Activated CD4-positive, CD25-positive, alpha-beta regulatory T cell treated with anti-CD3 and anti-CD28 coated beads, Interleukin-2, amount 50 U/mL, for 72 hours (primary cell): Measurements from ENCODE around the gene LRCH2.
"Not testable (repeated sequence)": the region's sequence is repeated elsewhere in the genome, so short reads cannot be mapped to it uniquely, and the experiment has no call there.

Experiments
- DNase-seq: peaks from one replicate; pipeline ENCODE4 v3.0.0; 2021

The LRCH2 gene

DNA sequence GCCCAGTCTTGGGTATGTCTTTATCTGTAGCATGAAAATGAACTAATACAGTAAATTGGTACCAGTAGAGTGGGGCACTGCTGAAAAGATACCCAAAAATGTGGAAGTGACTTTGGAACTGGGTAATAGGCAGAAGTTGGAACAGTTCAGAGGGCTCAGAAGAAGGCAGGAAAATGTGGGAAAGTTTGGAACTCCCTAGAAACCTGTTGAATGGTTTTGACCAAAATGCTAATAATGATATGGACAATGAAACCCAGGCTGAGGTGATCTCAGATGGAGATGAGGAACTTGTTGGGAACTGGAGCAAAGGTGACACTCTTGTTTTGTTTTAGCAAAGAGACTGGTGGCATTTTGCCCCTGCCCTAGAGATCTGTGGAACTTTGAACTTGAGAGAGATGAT lies 24.3 kb downstream of the LRCH2 start:
- not testable (repeated sequence) for DNase-seq

- no peak for DNase-seq
Observed at GRCh38 chrX:115204040-115204439, 29.9 kb downstream of the LRCH2 start.

DNA sequence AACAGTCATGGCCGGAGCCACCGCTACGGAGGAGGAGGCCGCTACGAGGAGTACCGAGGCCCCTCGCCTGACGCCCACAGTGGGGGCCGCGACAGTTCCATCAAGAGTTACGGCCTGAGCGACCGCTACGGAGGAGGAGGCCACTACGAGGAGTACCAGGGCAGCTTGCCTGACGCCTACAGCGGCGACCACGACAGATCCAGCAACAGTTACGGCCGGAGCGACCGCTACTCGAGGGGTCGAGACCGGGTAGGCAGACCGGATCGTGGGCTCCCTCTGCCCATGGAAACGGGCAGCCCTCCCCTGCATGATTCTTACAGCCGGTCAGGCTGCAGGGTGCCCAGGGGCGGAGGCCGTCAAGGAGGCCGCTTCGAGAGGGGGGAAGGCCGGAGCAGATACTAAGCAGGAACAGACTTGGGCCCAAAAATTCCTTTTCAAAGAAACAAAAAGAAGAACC lies 41.6 kb downstream of the LRCH2 start:
- no peak for DNase-seq

GRCh38 chrX:115191490-115192243 lies 42.2 kb downstream of the LRCH2 start:
- DNase-seq = no peak

GRCh38 chrX:115190636-115191489 lies 43.0 kb downstream of the LRCH2 start:
- DNase-seq = no peak

- DNase-seq = no peak
Observed at GRCh38 chrX:115189646-115190635, 44.0 kb downstream of the LRCH2 start.

- no peak for DNase-seq
Observed at GRCh38 chrX:115189110-115189509, 44.8 kb downstream of the LRCH2 start, which contains the start of gene RBMXL3. Gene RBMXL3 (plus strand): TSS chrX:115189410. CDS start chrX:115189442, 32 bp downstream.

- no peak for DNase-seq
Observed at GRCh38 chrX:115183980-115184379, 49.9 kb downstream of the LRCH2 start.

DNA sequence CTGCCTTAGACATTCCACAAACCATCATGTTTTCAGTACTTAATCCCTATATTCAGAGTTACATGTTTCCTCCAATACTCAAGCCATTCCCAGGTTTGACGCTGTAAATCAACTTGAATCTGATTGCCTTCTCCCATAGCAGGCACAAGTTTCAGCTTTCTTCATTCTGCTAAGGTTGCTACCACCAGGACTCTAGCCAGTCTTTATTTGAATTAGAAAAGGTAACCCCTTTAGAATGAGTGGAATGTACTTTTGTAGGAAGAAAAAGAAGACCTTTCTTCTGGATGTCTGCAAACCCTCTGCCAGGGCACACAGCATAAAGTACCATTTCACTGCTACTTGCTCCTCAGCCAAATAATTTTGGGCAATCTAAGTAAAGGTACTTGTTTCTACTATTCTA lies 55.4 kb downstream of the LRCH2 start:
- no peak for DNase-seq

GRCh38 chrX:115177932-115178331 lies 56.0 kb downstream of the LRCH2 start:
- DNase-seq = no peak

DNA sequence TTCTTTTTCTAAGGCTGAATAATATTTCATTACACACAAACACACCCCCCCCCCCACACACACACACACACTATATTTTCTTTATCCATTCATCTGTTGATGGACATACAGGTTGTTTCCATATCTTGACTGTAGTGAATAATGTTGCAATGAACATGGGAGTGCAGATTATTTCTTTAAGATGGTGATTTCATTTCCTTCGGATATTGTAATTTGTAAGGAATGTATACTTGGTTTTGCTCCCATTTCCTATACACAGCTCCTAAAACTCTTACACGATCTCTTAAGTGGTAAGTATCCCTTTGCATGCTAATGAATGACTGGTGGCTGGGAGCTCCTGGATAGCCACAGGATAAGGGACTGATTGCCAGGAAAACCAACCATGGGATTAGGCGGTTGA lies 59.3 kb downstream of the LRCH2 start:
- DNase-seq = no peak

- DNase-seq = no peak
Observed at GRCh38 chrX:115173181-115173580, 60.7 kb downstream of the LRCH2 start.

DNA sequence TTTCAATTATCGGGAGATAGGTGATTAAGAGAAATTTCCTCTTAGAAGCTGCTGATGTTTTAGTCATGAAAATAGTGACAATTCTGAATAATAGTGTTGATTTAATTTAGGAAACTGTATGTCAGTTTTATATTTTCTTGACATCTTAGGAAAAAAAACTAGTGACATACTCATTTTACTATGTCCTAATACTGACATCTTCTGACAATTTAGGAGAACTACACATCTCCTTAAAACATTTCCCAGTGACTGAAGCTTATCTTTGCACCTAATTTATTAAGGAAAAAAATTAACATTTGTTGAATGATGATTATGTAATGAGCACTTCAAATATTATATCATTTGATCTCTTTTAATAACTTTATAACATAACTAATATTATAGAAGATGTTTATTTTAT lies 86.7 kb downstream of the LRCH2 start:
- DNase-seq = no peak

GRCh38 chrX:115142057-115142456 lies 91.8 kb downstream of the LRCH2 start:
- DNase-seq = no peak

DNA sequence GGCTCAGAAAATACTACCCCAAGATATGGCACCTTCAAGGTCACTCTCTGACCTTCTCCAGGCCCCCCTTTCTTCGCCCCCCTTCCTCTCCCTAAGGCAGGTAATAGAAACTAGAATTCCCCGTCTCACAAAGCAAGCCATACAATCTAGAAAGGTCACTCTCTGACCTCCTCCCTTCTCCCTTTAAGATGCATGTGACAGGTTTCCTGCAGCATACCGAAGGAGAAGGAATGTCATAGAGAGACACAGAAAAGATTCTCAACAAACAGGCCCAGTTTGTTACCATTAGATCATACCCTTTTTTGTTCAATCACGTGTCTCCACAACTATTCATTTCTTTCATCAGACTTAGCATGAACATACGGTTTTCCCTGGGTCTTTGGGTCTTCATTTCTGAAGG lies 95.9 kb downstream of the LRCH2 start:
- DNase-seq = no peak

DNA sequence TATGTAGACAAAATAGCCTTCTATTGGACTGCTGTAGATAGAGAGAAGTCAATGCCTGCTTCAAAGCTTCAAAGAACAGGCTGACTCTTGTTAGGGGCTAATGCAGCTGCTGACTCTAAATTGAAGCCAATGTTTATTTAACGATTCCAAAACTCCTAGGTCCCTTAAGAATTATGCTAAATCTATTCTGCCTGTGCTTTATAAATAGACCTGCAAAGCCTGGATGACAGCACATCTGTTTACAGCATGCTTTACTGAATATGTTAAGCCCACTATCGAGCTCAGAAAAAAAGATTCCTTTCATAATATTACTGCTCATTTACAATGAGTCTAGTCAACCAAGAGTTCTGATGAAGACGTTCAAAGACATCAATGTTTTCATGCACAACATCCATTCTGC lies 99.5 kb downstream of the LRCH2 start:
- no peak for DNase-seq

DNA sequence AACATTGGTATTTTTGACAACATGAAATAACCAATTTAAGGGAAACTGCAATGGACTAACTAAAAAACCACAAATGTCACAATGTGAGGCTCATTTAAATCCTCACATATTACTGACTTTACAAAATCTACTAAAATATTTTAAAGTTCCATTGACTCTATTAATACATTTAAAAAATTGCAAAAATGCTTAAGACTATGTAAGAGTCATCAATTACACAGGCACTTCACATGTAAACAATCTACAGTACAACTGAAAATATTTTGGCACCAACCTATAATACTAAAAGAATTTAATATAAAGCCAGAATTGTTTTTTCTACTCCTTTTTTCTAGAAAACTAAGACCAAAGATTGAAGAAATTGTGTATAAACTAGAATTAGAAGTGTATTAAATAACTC lies 121.5 kb downstream of the LRCH2 start:
- no peak for DNase-seq

GRCh38 chrX:115098897-115099296 lies 135.0 kb downstream of the LRCH2 start:
- DNase-seq = no peak

GRCh38 chrX:115093191-115093590 lies 140.7 kb downstream of the LRCH2 start:
- no peak for DNase-seq

- no peak for DNase-seq
Observed at GRCh38 chrX:115089419-115089818, 144.5 kb downstream of the LRCH2 start.

GRCh38 chrX:115068896-115069295 lies 165.0 kb downstream of the LRCH2 start:
- no peak for DNase-seq

DNA sequence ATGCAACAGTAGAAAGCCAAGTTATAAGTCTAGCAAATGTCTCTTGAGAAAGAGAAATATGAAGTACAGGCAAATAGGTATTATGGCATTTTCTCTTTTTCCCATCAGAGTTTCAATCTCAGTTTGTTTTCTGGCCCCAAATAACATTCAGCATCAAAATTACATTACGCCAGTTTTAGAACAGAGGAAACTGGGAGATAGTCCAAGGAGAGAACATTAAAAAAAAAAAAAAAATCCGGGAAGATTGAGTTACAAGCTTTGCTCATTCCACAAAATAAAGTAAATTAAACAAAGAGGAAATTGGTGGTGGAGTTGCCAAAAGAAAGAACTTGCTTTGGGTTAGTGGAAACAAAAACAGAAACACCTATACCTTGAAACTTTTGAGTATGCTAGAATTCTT lies 166.1 kb downstream of the LRCH2 start:
- DNase-seq = no peak

DNA sequence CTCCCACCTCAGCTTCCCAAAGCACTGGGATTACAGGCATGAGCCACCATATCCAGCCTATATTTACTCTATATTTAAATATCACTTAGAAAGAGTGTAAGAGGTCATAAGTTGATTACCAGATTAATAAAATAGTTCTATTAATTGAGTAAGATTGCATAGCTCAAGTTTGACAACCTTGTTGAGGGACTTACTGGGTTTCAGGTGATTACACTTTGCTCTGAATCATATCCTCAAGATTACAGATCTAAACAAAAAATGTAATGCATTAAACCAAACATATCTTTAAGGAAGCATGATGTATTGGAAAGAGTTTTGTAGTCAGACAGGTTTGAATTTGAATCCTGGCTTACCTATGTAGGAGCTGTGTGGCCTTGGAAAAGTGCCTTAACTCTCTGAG lies 168.6 kb downstream of the LRCH2 start:
- DNase-seq = no peak
